H1 (cell line): Measurements from ENCODE around the gene SLC24A4.

Experiments used
- BRCA1 ChIP-seq: IDR thresholded peaks from 2 replicates; pipeline ENCODE4 v1.6.1; 2012; ENCODE audit warnings: low read depth, low read length, improper control_type of control experiment
- CEBPB ChIP-seq: IDR thresholded peaks from 2 replicates; pipeline ENCODE4 v1.6.1; 2012; ENCODE audit warnings: low read depth, low read length
- EZH2 ChIP-seq: fragments of 200-600 bp; sonication (generic); IDR thresholded peaks from 2 replicates; pipeline ENCODE4 v1.7.1; 2012; ENCODE audit warnings: low read depth, mild to moderate bottlenecking, moderate library complexity, low read length, inconsistent platforms; ENCODE audit not compliant: severe bottlenecking
- HDAC2 ChIP-seq, 2 experiments: fragments of 300-600 bp in 1 of 2; sonication (generic) in 1 of 2; IDR thresholded peaks; 2 replicates each; pipeline ENCODE4 v1.6.1; 2011 to 2012; ENCODE audit warnings: low read depth in 2 of 2, low read length in 2 of 2, mild to moderate bottlenecking in 2 of 2, moderate library complexity in 2 of 2, borderline replicate concordance in 1 of 2, inconsistent platforms in 1 of 2
- POLR2A ChIP-seq, 2 experiments: IDR thresholded peaks; 1 replicate in 1 of 2; 2 replicates in 1 of 2; pipeline ENCODE4 v1.6.1; 2011; ENCODE audit warnings: low read depth in 2 of 2, low read length in 2 of 2, mild to moderate bottlenecking in 2 of 2; ENCODE audit errors: control extremely low read depth in 1 of 2
- POLR2AphosphoS5 ChIP-seq: IDR thresholded peaks from 2 replicates; pipeline ENCODE4 v1.6.1; 2011; ENCODE audit warnings: low read depth, low read length
- TF ChIP-seq, protein P1 (sequence below): IDR thresholded peaks from 2 replicates; pipeline ENCODE4 v1.6.1; 2011; ENCODE audit warnings: low read length, improper control_type of control experiment
- TF ChIP-seq, protein P2 (sequence below): IDR thresholded peaks from 2 replicates; pipeline ENCODE4 v1.6.1; 2012; ENCODE audit warnings: inconsistent platforms
- TF ChIP-seq, protein P3 (sequence below), 3 experiments: IDR thresholded peaks; 1 replicate in 2 of 3; 2 replicates in 1 of 3; pipeline versions ENCODE4 v1.5.1 to v1.6.1; 2011; ENCODE audit warnings: low read length in 3 of 3, mild to moderate bottlenecking in 3 of 3, inconsistent platforms in 2 of 3, low read depth in 1 of 3, moderate library complexity in 1 of 3; ENCODE audit not compliant: insufficient read depth in 1 of 3; ENCODE audit errors: control extremely low read depth in 1 of 3

DNA sequence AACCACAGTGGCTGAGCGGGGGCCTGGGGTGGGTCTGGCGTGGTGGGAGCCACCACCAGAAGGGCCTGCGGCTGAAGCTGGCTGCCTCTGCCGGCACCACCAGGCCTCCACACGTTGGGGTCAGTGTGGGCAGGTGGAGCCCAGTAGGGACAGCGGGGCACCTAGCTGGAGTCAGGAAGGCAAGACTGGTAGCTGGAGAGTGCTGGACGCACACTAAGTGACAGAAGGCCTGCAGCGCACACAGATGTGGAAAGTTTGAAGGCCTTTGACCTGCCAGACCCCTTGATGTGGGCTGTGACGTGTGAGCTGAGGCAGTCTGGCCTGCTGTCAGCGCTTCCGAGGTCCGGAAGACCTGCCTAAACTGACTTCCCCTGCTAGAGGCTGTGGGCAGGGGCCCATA lies 216.9 kb downstream of the SLC24A4 start:
- TF ChIP-seq EZH2 (no peak), POLR2A (IDR thresholded peaks at IDR 0.05; ENCODE audit: control extremely low read depth in 1 of 2, low read depth in 2 of 2, low read length in 2 of 2) (no peak), CEBPB (no peak), HDAC2 (IDR thresholded peaks at IDR 0.05; ENCODE audit: borderline replicate concordance in 1 of 2, low read depth in 2 of 2, low read length in 2 of 2) (no peak), POLR2AphosphoS5 (no peak), BRCA1 (no peak)
- TF ChIP-seq, protein P1, sequence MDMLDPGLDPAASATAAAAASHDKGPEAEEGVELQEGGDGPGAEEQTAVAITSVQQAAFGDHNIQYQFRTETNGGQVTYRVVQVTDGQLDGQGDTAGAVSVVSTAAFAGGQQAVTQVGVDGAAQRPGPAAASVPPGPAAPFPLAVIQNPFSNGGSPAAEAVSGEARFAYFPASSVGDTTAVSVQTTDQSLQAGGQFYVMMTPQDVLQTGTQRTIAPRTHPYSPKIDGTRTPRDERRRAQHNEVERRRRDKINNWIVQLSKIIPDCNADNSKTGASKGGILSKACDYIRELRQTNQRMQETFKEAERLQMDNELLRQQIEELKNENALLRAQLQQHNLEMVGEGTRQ, result no peak
- TF ChIP-seq, protein P2, sequence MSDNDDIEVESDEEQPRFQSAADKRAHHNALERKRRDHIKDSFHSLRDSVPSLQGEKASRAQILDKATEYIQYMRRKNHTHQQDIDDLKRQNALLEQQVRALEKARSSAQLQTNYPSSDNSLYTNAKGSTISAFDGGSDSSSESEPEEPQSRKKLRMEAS, result no peak
- TF ChIP-seq, protein P3, sequence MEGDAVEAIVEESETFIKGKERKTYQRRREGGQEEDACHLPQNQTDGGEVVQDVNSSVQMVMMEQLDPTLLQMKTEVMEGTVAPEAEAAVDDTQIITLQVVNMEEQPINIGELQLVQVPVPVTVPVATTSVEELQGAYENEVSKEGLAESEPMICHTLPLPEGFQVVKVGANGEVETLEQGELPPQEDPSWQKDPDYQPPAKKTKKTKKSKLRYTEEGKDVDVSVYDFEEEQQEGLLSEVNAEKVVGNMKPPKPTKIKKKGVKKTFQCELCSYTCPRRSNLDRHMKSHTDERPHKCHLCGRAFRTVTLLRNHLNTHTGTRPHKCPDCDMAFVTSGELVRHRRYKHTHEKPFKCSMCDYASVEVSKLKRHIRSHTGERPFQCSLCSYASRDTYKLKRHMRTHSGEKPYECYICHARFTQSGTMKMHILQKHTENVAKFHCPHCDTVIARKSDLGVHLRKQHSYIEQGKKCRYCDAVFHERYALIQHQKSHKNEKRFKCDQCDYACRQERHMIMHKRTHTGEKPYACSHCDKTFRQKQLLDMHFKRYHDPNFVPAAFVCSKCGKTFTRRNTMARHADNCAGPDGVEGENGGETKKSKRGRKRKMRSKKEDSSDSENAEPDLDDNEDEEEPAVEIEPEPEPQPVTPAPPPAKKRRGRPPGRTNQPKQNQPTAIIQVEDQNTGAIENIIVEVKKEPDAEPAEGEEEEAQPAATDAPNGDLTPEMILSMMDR (IDR thresholded peaks at IDR 0.05; ENCODE audit: control extremely low read depth in 1 of 3, insufficient read depth in 1 of 3, low read depth in 1 of 3, low read length in 3 of 3), result no peak
